ENCODE results near the gene COMMD10. TPM values are rescaled to one million over a fixed set of nuclear protein-coding genes. Genes with fewer than 3 reads are reported as not detected.

The COMMD10 gene
- total RNA-seq, 4 donors from 2014 or later = 26.8 to 44.3 (median 33.9) TPM

GRCh38 chr5:116280149-116280803 lies 195.5 kb downstream of the COMMD10 start:
- no peak for TF ChIP-seq CTCF (IDR thresholded peaks at IDR 0.05)
- no peak for ATAC-seq (ENCODE audit: low FRiP score)
- DNase-seq (ENCODE audit: low spot score) = no peak

- no peak for TF ChIP-seq CTCF (IDR thresholded peaks at IDR 0.05)
- ATAC-seq (ENCODE audit: low FRiP score) (no peak), DNase-seq (ENCODE audit: low spot score) (no peak)
Observed at GRCh38 chr5:116281309-116281708, 196.5 kb downstream of the COMMD10 start.

GRCh38 chr5:116288524-116288923 lies 203.7 kb downstream of the COMMD10 start:
- DNase-seq (ENCODE audit: low spot score) = no peak
- no peak for ATAC-seq (ENCODE audit: low FRiP score)
- no peak for TF ChIP-seq CTCF (IDR thresholded peaks at IDR 0.05)

- TF ChIP-seq CTCF (IDR thresholded peaks at IDR 0.05) = no peak
- no peak for ATAC-seq (ENCODE audit: low FRiP score)
- no peak for DNase-seq (ENCODE audit: low spot score)
Observed at GRCh38 chr5:116289276-116289675, 204.5 kb downstream of the COMMD10 start.

DNA sequence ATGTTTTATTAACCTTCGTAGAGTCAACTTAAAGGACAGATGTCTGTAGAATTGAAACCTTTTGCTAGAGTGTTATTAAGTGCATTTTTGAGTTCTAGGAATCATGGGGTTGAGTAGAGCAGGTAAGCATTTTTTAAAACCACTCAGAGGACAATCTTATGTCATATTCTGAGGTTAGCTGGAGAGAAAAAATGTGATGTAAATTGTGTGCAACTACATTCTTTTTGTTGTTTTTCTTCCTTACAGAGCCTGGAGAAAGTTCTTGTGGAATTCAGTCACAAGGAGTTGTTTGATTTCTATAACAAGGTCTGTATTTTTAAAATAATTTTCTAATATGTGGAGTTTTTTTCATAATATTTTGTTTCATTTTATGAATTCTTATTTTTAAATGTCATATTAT lies 206.4 kb downstream of the COMMD10 start:
- TF ChIP-seq CTCF (IDR thresholded peaks at IDR 0.05) = no peak
- DNase-seq (ENCODE audit: low spot score) (no peak), ATAC-seq (ENCODE audit: low FRiP score) (no peak)

- ATAC-seq (ENCODE audit: low FRiP score) (no peak), DNase-seq (ENCODE audit: low spot score) (no peak)
- no peak for TF ChIP-seq CTCF (IDR thresholded peaks at IDR 0.05)
Observed at GRCh38 chr5:116292321-116292720, 207.5 kb downstream of the COMMD10 start.

GRCh38 chr5:116296335-116297072 lies 211.7 kb downstream of the COMMD10 start:
- no peak for TF ChIP-seq CTCF (IDR thresholded peaks at IDR 0.05)
- ATAC-seq (ENCODE audit: low FRiP score) = no peak
- DNase-seq (ENCODE audit: low spot score) = no peak
